Mesenchymal stem cell (in vitro differentiated cells and primary cell): ENCODE results near the gene CP.
"Not testable (repeated sequence)": the region's sequence is repeated elsewhere in the genome, so short reads cannot be mapped to it uniquely, and the experiment has no call there.

ENCODE experiments used
- DNase-seq: peaks from one replicate; pipeline ENCODE4 v3.0.0-alpha.2; 2013
- H2AFZ ChIP-seq: one replicate; pipeline ENCODE4 v1.6.1; 2013; ENCODE audit warnings: low read depth, mild to moderate bottlenecking, control low read depth, inconsistent platforms, low read length, moderate library complexity
- H2AK5ac ChIP-seq: 2 replicates; pipeline ENCODE4 v1.6.1; 2013; ENCODE audit warnings: low read length, moderate library complexity, mild to moderate bottlenecking, inconsistent platforms; ENCODE audit not compliant: severe bottlenecking
- H2BK120ac ChIP-seq: one replicate; pipeline ENCODE4 v1.6.1; 2013; ENCODE audit warnings: low read depth, mild to moderate bottlenecking, inconsistent platforms, low read length, moderate library complexity
- H2BK12ac ChIP-seq, 2 experiments: one replicate each; pipeline ENCODE4 v1.6.1; 2013; ENCODE audit warnings: inconsistent platforms in 2 of 2, low read length in 2 of 2, mild to moderate bottlenecking in 2 of 2, moderate library complexity in 2 of 2, control low read depth in 1 of 2
- H2BK15ac ChIP-seq: one replicate; pipeline ENCODE4 v1.6.1; 2013; ENCODE audit warnings: mild to moderate bottlenecking, low read depth, inconsistent platforms; ENCODE audit not compliant: poor library complexity, severe bottlenecking
- H2BK5ac ChIP-seq: 2 replicates; pipeline ENCODE4 v1.6.1; 2013; ENCODE audit warnings: low read depth, mild to moderate bottlenecking, low read length, control low read depth, inconsistent platforms; ENCODE audit not compliant: poor library complexity, severe bottlenecking
- H3K14ac ChIP-seq, 2 experiments: one replicate each; pipeline ENCODE4 v1.6.1; 2013; ENCODE audit warnings: inconsistent platforms in 2 of 2, low read length in 2 of 2, control low read depth in 1 of 2, mild to moderate bottlenecking in 1 of 2, moderate library complexity in 1 of 2
- H3K18ac ChIP-seq, 2 experiments: one replicate each; pipeline ENCODE4 v1.6.1; 2013; ENCODE audit warnings: inconsistent platforms in 2 of 2, low read length in 2 of 2, control low read depth in 1 of 2, low read depth in 1 of 2, mild to moderate bottlenecking in 1 of 2
- H3K23ac ChIP-seq, 2 experiments: one replicate each; pipeline ENCODE4 v1.6.1; 2013; ENCODE audit warnings: inconsistent platforms in 2 of 2, low read length in 2 of 2, mild to moderate bottlenecking in 2 of 2, moderate library complexity in 2 of 2, control low read depth in 1 of 2
- H3K27ac ChIP-seq: 2 replicates; pipeline ENCODE4 v1.5.1; 2013; ENCODE audit warnings: mild to moderate bottlenecking, moderate library complexity, low read length, control low read depth, inconsistent platforms; ENCODE audit not compliant: poor library complexity, severe bottlenecking
- H3K27me3 ChIP-seq, 2 experiments: 2 replicates each; pipeline versions ENCODE4 v1.6.1 to v1.7.0; 2013; ENCODE audit warnings: low read length in 2 of 2, mild to moderate bottlenecking in 2 of 2, moderate library complexity in 2 of 2, control low read depth in 1 of 2, inconsistent platforms in 1 of 2; ENCODE audit not compliant: control insufficient read depth in 1 of 2, insufficient read depth in 1 of 2
- H3K36me3 ChIP-seq, 2 experiments: 2 replicates each; pipeline versions ENCODE4 v1.6.1 to v1.7.0; 2013; ENCODE audit warnings: low read length in 2 of 2, control low read depth in 1 of 2, inconsistent platforms in 1 of 2, low read depth in 1 of 2, mild to moderate bottlenecking in 1 of 2; ENCODE audit not compliant: insufficient read depth in 2 of 2, control insufficient read depth in 1 of 2
- H3K4ac ChIP-seq, 2 experiments: one replicate each; pipeline ENCODE4 v1.6.1; 2013; ENCODE audit warnings: inconsistent platforms in 2 of 2, low read length in 2 of 2, mild to moderate bottlenecking in 2 of 2, moderate library complexity in 2 of 2, control low read depth in 1 of 2, low read depth in 1 of 2
- H3K4me1 ChIP-seq: 2 replicates; pipeline ENCODE4 v1.6.1; 2013; ENCODE audit warnings: low read depth, low read length, control low read depth; ENCODE audit not compliant: control insufficient read depth, insufficient read depth
- H3K4me2 ChIP-seq: 2 replicates; pipeline ENCODE4 v1.6.1; 2013; ENCODE audit warnings: low read length, mild to moderate bottlenecking, inconsistent platforms; ENCODE audit not compliant: poor library complexity, severe bottlenecking
- H3K4me3 ChIP-seq, 2 experiments: 2 replicates each; pipeline versions ENCODE4 v1.5.1 to v1.7.0; 2013; ENCODE audit warnings: low read length in 2 of 2, mild to moderate bottlenecking in 2 of 2, control low read depth in 1 of 2, low read depth in 1 of 2; ENCODE audit not compliant: insufficient read depth in 1 of 2
- H3K79me1 ChIP-seq: replicated peaks from 2 replicates; pipeline ENCODE4 v1.6.1; 2013; ENCODE audit warnings: mild to moderate bottlenecking, control low read depth, low read length, inconsistent platforms; ENCODE audit not compliant: poor library complexity, severe bottlenecking
- H3K9ac ChIP-seq: 2 replicates; pipeline ENCODE4 v1.7.0; 2013; ENCODE audit warnings: mild to moderate bottlenecking, low read length, moderate library complexity
- H3K9me3 ChIP-seq: 2 replicates; pipeline ENCODE4 v1.7.0; 2013; ENCODE audit warnings: mild to moderate bottlenecking, low read length; ENCODE audit not compliant: control insufficient read depth
- H4K8ac ChIP-seq: one replicate; pipeline ENCODE4 v1.6.1; 2013; ENCODE audit warnings: inconsistent platforms, mild to moderate bottlenecking, low read length, moderate library complexity
- H4K91ac ChIP-seq: one replicate; pipeline ENCODE4 v1.6.1; 2013; ENCODE audit warnings: mild to moderate bottlenecking, low read length, inconsistent platforms
- WGBS: methylation state at CpG from one replicate; pipeline ENCODE4 v1.1.7; 2013; ENCODE audit warnings: mixed read lengths; 5-methylcytosine and 5-hydroxymethylcytosine counted together

The CP gene

DNA sequence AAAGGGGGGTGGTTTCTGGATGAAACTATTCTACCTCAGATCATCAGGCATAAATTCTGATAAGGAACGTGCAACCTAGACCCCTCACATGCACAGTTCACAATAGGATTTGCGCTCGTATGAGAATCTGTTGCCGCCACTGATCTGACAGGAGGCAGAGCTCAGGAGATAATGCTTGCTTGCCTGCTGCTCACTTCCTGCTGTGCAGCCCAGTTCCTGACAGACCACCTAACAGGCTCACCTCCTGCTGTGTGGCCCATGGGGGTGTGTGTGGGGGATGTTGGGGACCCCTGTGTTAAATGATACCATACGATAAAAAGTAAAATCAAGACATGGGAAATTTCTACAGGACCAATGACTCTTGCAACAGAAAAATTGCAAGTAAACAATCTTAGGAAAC is 24.0 kb downstream of the CP start:
- Histone ChIP-seq H3K36me3 (no peaks in the 10 kb centered on the region), H2BK12ac (peak overlapping the region in 1 of 2 experiments; percentile 51), H4K91ac (peak overlapping the region; percentile 70), H3K4me1 (peaks cover 2% of the 10 kb centered on the region), H2BK120ac (no peak overlapping the region), H2BK15ac (no peak overlapping the region), H3K23ac (no peak overlapping the region), H3K4ac (no peak overlapping the region), H3K27ac (no peak overlapping the region), H3K9ac (peak overlapping the region; percentile 73), H3K4me3 (peak overlapping the region in 1 of 2 experiments; percentile 70), H2BK5ac (no peak overlapping the region), H2AK5ac (no peak overlapping the region), H4K8ac (no peak overlapping the region), H2AFZ (no peak overlapping the region), H3K79me1 (no peaks in the 10 kb centered on the region), H3K4me2 (peak overlapping the region; percentile 27), H3K18ac (peak overlapping the region; percentile 14 to 40), H3K27me3 (no peaks in the 10 kb centered on the region), H3K9me3 (no peaks in the 10 kb centered on the region), H3K14ac (no peak overlapping the region)
- 35% methylated on average over 4 of the region's 5 CpGs for WGBS
- DNase-seq = no peak

DNA sequence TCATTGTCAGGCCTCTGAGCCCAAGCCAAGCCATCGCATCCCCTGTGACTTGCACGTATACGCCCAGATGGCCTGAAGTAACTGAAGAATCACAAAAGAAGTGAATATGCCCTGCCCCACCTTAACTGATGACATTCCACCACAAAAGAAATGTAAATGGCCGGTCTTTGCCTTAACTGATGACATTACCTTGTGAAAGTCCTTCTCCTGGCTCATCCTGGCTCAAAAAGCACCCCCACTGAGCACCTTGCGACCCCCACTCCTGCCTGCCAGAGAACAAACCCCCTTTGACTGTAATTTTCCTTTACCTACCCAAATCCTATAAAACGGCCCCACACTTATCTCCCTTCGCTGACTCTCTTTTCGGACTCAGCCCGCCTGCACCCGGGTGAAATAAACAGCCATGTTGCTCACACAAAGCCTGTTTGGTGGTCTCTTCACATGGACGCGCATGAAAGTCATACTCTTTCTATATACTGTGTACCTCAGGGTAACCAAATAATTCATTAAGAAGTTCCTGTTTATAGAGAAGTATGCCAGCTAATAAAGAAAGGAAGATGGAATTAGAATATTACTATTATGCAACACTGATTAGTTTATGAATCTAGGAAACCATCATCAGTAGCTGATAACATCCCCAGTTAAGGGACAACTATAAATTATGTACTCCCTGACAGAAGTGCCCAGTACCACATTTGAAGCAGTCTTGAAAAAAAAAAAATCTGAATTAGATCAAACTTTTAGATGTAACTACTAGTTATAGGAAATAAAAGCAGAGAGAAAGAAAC is 24.6 kb downstream of the CP start:
- H3K23ac ChIP-seq, H3K79me1 ChIP-seq, H2AFZ ChIP-seq, H2BK12ac ChIP-seq, H3K18ac ChIP-seq, H4K91ac ChIP-seq, H2BK5ac ChIP-seq, H3K9me3 ChIP-seq, H2AK5ac ChIP-seq, H2BK120ac ChIP-seq, H3K36me3 ChIP-seq, H3K4ac ChIP-seq, H3K27ac ChIP-seq, DNase-seq, H3K27me3 ChIP-seq, H3K4me1 ChIP-seq, H4K8ac ChIP-seq, H3K14ac ChIP-seq, H2BK15ac ChIP-seq: not testable (repeated sequence)
- 55% methylated on average over 10 of the region's 12 CpGs for whole genome bisulfite sequencing
- Histone ChIP-seq H3K4me2 (peak overlapping the region; percentile 27), H3K4me3 (peak overlapping the region in 1 of 2 experiments; percentile 70), H3K9ac (peak overlapping the region; percentile 73)

DNA sequence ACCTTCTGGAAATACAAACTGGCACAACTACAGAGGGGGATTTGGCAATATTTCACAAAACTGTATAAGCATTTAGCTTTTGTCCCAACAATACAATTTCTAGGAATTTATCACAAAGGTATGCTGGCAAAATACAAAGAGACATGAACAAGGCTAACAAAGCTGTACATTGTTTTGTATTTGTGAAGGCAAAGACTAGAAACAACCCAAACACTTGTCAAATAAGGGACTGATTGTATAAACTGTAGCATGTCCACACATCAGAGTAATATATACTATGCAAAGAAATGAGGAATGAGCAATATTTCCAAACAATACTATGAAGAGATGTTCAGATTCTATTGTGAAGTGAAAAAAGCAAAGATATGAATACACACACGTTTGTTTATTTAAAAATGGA is 26.4 kb downstream of the CP start:
- no peak overlapping the region for H4K91ac ChIP-seq
- no peaks in the 10 kb centered on the region for H3K27me3 ChIP-seq
- no peak overlapping the region for H2BK120ac ChIP-seq

DNA sequence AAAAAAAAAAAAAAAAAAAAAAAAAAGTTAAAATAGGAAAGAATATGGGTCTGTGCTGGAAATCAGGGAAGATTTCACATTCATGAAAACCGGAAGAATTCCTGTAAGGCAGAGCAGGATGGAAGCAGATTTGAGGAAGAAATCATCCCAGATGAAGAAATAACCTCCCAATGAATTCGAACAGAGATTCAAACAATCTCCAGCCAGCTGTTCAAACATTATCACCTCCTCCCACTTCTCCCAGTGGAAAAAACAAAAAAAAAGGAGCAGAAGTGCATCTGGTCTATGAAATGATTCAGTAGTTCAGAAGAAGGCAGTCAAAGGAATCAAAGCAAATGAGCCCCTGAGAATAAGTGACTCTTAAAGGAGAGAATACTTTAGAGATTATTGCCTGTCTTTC is 33.1 kb downstream of the CP start:
- Histone ChIP-seq H2BK15ac (no peak overlapping the region), H3K14ac (no peak overlapping the region), H3K23ac (no peak overlapping the region), H3K36me3 (no peaks in the 10 kb centered on the region), H3K4me2 (no peak overlapping the region), H2BK120ac (no peak overlapping the region), H3K27ac (no peak overlapping the region), H4K91ac (no peak overlapping the region), H2AK5ac (no peak overlapping the region), H3K79me1 (no peaks in the 10 kb centered on the region), H2AFZ (no peak overlapping the region), H3K9ac (peak overlapping the region; percentile 44), H2BK5ac (no peak overlapping the region), H3K4me1 (no peaks in the 10 kb centered on the region), H3K4me3 (no peak overlapping the region), H2BK12ac (no peak overlapping the region), H3K18ac (no peak overlapping the region), H4K8ac (no peak overlapping the region), H3K9me3 (no peaks in the 10 kb centered on the region), H3K27me3 (no peaks in the 10 kb centered on the region), H3K4ac (no peak overlapping the region)
- DNase-seq = no peak
- WGBS = 88% methylated on average over 1 of the region's 2 CpGs

More for the DNA sequence above, 26.4 kb downstream of the CP start:
- Histone ChIP-seq H2AK5ac (no peak overlapping the region), H3K9me3 (no peaks in the 10 kb centered on the region), H2BK5ac (no peak overlapping the region), H3K27ac (no peak overlapping the region), H3K4me1 (peaks cover 2% of the 10 kb centered on the region), H4K8ac (no peak overlapping the region), H3K4ac (no peak overlapping the region), H3K18ac (no peak overlapping the region), H3K36me3 (no peaks in the 10 kb centered on the region), H3K79me1 (no peaks in the 10 kb centered on the region), H3K14ac (no peak overlapping the region), H3K23ac (no peak overlapping the region), H3K4me2 (no peak overlapping the region), H2BK15ac (no peak overlapping the region), H2AFZ (no peak overlapping the region), H3K9ac (no peak overlapping the region), H2BK12ac (no peak overlapping the region), H3K4me3 (no peak overlapping the region)
- WGBS = 86% methylated on average over 1 of the region's 1 CpG
- DNase-seq = no peak
